GM18508 (cell line): Measurements from ENCODE around the gene LIPC.

Experiments used
- ATAC-seq: cut with Tn5 transposase; IDR thresholded peaks from one replicate; pipeline ENCODE4 v1.9.1; 2021; ENCODE audit warnings: moderate number of reproducible peaks; ENCODE audit not compliant: insufficient read depth, unreplicated experiment

Gene LIPC

GRCh38 chr15:58432401-58432800 lies 610 bp downstream of the LIPC start:
- no peak for ATAC-seq

DNA sequence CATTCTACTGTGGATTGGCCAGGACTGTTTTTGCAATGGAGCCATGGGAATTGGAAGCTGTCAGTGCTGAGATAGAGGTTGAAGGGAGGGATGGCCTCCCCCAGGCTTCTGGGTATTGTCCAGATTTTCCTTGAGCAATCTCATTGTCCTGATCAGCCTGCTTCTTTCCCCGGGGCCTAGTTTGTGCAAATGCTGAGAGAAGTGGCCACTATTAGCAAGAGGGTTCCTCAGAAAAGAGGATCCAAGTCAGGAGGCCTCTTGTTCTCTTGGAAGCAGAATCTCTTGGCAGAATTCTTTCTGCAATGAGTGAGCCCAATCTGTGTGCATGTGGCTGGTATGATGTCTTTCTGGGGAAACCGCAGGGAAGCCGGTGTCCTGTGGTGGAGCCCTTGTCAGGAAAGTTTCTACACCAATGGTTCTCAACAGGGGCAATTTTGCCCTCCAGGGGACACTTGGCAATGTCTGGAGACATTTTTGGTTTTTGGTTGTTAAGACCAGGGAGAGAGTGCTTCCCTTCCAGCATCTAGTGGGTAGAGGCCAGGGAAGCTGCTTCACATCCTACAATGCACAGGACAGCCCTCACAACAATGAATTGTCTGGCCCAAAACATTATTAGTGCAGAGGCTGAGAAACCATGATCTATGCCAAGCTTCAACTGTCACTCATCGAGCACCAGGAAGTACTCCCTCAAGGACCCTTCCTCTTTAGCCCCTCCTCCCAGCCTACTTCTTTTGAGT lies 2.0 kb downstream of the LIPC start:
- ATAC-seq, result no peak

DNA sequence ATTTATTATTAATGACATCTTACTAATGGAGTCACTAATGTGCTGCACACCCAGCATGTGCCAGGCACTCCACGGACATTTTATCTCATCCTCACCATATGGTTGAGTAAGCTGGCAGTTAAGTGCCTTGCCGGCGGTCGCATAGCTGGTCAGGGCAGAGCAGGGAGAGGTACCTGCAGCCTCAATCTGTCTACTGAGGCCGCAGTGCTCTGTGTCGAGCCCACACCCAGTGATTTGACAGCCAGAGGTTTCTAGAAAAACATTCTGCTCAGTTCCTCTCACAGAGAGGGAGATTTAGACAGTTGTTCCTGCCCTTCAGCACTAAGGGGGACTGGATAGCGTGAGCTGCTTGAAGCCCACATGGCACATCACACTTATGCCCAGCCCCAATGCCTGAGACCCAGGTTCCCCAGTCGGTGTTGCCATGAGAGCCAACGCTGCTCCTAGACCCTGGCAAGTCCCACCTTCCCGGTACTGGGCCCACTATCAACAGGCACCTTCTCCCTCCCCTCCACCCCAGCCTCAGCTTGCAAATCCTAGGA lies 2.6 kb downstream of the LIPC start:
- no peak for ATAC-seq

DNA sequence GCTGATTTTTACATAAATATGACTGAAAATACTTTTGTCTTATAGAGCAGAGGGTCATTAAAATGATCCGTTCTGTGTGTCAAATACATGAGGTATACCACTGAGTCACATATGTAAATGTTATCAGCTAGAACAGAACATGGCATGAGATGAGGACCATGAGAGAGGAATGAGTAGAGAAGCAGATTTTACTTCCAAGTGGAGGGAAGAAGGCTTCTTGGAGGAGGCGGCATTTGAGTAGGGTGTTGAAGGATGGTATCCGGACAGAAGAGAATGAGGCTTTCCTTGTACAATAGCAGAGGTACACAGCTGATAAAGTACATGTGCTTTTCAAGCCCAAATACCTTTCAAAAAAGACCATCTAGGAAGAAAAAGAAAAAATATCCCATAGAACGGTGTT lies 4.8 kb downstream of the LIPC start:
- no peak for ATAC-seq

GRCh38 chr15:58437531-58438105 lies 5.8 kb downstream of the LIPC start:
- ATAC-seq, result no peak

- no peak for ATAC-seq
Measured at GRCh38 chr15:58438111-58438510, 6.3 kb downstream of the LIPC start.

- ATAC-seq, result no peak
Measured at GRCh38 chr15:58438956-58439355, 7.2 kb downstream of the LIPC start.

- ATAC-seq, result no peak
Measured at GRCh38 chr15:58440158-58440910, 8.5 kb downstream of the LIPC start.

DNA sequence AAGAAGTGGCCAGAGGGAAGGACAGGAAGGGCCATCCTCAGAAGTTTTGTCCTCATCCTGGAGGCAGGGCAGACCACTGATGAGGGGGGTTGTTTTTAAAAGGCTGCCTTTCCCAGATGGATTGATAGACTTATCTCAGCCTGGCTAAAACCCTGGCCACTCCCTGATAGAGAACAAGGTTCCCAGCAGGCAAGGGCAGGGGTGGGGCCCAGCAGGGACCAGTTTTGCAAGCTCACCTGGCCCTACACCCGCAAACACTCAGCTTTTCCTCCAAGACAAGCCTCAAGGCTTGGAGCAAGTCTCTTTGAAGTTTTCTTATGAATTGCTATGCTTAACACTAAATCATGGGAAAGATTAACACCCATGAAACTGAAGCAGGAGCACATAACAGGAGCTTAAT lies 9.1 kb downstream of the LIPC start:
- ATAC-seq, result no peak

GRCh38 chr15:58441376-58442070 lies 9.7 kb downstream of the LIPC start:
- ATAC-seq, result no peak

GRCh38 chr15:58442122-58442521 lies 10.3 kb downstream of the LIPC start:
- no peak for ATAC-seq

DNA sequence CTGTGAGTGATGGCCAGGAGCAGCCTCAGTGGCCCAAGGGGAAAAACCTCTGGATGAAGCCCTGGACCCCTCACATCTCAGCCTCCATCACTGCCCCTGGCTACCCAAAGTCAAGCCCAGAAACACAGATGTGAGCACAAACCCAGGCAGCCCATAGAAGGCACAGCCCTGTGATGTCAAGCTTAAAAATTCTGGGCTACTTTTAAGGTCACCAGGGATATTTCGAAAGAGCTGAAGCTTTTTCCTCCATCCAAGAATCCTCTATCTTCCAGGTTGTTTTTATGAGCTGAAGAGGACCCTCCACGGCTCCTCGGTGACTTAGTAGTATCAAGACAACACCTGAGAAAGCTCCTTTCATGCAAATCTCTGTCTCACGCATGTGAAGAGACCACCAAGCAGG lies 11.5 kb downstream of the LIPC start:
- no peak for ATAC-seq

GRCh38 chr15:58444056-58444455 lies 12.3 kb downstream of the LIPC start:
- no peak for ATAC-seq

DNA sequence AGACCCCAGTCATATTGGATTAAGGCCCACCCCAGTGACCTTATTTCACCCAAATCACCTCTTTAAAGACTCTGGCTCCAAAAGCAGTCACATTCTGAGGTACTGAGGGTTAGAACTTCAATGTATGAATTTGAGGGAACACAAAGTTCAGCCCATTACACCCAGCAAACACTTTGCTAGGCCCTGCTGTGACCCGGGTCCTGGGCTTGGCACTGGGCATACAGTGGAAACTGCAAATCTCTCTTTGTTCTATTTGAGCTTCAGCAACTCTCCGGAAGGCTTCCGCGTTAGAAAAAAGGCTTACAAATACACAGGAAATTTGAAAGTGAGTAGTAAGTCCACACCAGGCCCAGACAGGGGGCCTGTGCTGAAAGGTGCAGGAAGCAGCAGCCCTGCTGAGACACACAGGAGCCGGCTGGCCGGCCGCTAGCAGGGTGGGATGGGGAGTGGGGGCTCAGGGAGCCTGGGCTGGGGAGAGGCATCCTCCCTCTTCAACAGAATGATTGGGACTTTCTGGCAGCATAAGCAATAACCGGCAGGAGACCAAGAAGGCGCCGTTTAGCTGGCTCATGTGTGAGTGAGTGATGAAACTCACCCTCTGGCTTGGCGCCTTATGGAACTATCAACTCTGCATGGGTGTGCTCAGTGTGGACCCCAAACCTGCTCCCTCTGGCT lies 13.0 kb downstream of the LIPC start:
- no peak for ATAC-seq

DNA sequence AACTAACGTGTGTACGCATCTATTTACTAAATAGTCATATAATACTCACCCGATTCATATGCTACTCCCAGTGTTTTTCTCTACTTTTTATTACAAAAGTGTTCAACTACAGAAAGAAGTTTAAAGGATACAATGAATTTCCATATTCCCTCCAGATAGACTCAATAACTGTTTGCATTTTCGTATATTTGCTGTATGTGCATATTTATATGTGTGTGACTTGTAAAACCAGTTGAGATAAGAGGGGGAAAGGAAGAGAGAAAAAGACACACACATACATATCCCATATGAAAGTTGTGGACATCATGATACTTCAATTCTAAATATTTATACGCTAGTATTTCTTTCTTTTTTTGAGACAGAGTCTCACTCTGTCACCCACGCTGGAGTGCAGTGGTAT lies 14.1 kb downstream of the LIPC start:
- no peak for ATAC-seq

- no peak for ATAC-seq
Measured at GRCh38 chr15:58446521-58446920, 14.7 kb downstream of the LIPC start.

DNA sequence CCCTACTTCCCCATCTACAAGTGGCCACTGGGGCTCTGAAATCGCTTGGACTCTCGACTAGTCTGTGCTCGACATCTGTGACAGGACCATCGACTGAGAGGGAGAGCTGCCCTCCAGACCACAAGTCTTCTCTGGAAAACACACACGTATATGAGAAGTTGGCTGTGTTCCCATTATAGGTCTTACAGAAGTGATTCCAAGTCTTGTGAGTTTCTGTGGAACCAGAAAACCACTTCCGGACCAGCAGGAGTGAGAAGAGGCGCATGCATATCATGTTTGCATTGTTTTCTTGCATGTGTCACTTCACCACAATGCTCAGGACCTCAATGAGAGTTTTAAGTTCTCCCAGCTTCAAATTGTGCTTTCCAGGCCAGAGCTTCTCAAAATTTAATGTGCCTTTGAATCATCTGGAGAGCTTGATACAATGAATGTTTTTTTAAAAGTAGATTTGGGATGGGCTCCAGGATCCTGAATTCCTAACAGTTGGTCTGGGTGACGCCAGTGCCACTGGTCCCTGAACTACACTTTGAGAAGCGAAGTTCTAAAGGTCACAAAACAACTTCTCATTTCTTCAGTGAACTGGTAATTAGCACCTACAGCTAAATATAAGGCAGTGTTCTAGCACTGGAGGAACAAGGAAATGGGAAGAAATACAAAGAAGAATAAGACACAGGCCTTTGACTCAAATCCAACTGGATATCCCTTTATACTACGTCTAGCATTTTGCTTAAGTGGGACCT lies 15.7 kb downstream of the LIPC start:
- no peak for ATAC-seq

- no peak for ATAC-seq
Measured at GRCh38 chr15:58448331-58448730, 16.5 kb downstream of the LIPC start.

GRCh38 chr15:58448906-58449305 lies 17.1 kb downstream of the LIPC start:
- no peak for ATAC-seq

GRCh38 chr15:58451826-58452225 lies 20.0 kb downstream of the LIPC start:
- ATAC-seq, result no peak
